SU-DHL-6 (cell line): ENCODE measurements around the gene OR9A4.

Experiments
- H2AFZ ChIP-seq: fragments of 200-600 bp; sonication (generic); 2 replicates; pipeline ENCODE4 v1.6.1; 2014; ENCODE audit warnings: low read depth, mild to moderate bottlenecking, moderate library complexity, mixed read lengths, antibody characterized with exemption, low read length; ENCODE audit not compliant: severe bottlenecking
- H3F3A ChIP-seq: fragments of 200-600 bp; shearing (Covaris generic); 2 replicates; pipeline ENCODE4 v1.6.0; 2016; ENCODE audit warnings: antibody characterized with exemption, mild to moderate bottlenecking; ENCODE audit not compliant: insufficient read depth
- H3K27ac ChIP-seq: fragments of 200-600 bp; sonication (generic); 2 replicates; pipeline ENCODE4 v1.5.1; 2016; ENCODE audit warnings: low read depth, mild to moderate bottlenecking, low read length, moderate library complexity, mixed read lengths
- H3K27me3 ChIP-seq: fragments of 200-600 bp; sonication (generic), shearing (Covaris generic); 2 replicates; pipeline ENCODE4 v1.6.0; 2014; ENCODE audit warnings: mild to moderate bottlenecking, low read length
- H3K36me3 ChIP-seq: fragments of 200-600 bp; sonication (generic); 2 replicates; pipeline ENCODE4 v1.6.1; 2014; ENCODE audit warnings: mild to moderate bottlenecking, low read length, mixed read lengths
- H3K4me2 ChIP-seq: fragments of 300-600, 200-600 bp; shearing (Covaris generic), sonication (generic); 2 replicates; pipeline ENCODE4 v1.6.0; 2014; ENCODE audit warnings: low read length, low read depth, mild to moderate bottlenecking; ENCODE audit not compliant: poor library complexity, severe bottlenecking
- H3K4me3 ChIP-seq: fragments of 200-600 bp; sonication (generic); 2 replicates; pipeline ENCODE4 v1.5.1; 2014; ENCODE audit warnings: antibody characterized with exemption, low read length, mild to moderate bottlenecking, mixed read lengths; ENCODE audit not compliant: insufficient read depth, poor library complexity, severe bottlenecking
- H3K79me2 ChIP-seq: fragments of 200-600 bp; sonication (generic); 2 replicates; pipeline ENCODE4 v1.6.1; 2014; ENCODE audit warnings: mild to moderate bottlenecking, low read length, moderate library complexity; ENCODE audit not compliant: insufficient read depth
- H3K9ac ChIP-seq: fragments of 200-600 bp; sonication (generic); 2 replicates; pipeline ENCODE4 v1.7.0; 2014; ENCODE audit warnings: mild to moderate bottlenecking, low read length
- H3K9me2 ChIP-seq: fragments of 200-600 bp; sonication (generic); replicated peaks from 2 replicates; pipeline ENCODE4 v1.6.1; 2014; ENCODE audit warnings: low read length; ENCODE audit not compliant: insufficient read depth
- H3K9me3 ChIP-seq: fragments of 200-600 bp; sonication (generic); 2 replicates; pipeline ENCODE4 v1.6.1; 2014; ENCODE audit warnings: low read length, mixed read lengths; ENCODE audit not compliant: insufficient read depth
- H4K20me1 ChIP-seq: fragments of 200-600 bp; sonication (generic); 2 replicates; pipeline ENCODE4 v1.6.1; 2014; ENCODE audit warnings: low read depth, mild to moderate bottlenecking, antibody characterized with exemption, low read length, moderate library complexity, mixed read lengths
- CTCF ChIP-seq: fragments of 200-600 bp; sonication (generic); IDR thresholded peaks from one replicate; pipeline ENCODE4 v1.5.1; 2017; ENCODE audit warnings: antibody characterized with exemption, mild to moderate bottlenecking, low read length, moderate library complexity; ENCODE audit not compliant: insufficient read depth, poor library complexity, severe bottlenecking
- EZH2phosphoT487 ChIP-seq: fragments of 200-600 bp; sonication (generic), shearing (Covaris generic); conservative IDR thresholded peaks from 2 replicates; pipeline ENCODE4 v1.6.1; 2018; ENCODE audit warnings: mild to moderate bottlenecking, antibody characterized with exemption, low read length, moderate library complexity, mixed read lengths

OR9A4 gene

GRCh38 chr7:141941075-141941474, 24.9 kb downstream of the OR9A4 start:
- Histone ChIP-seq H2AFZ (no peak overlapping the region), H3F3A (no peaks in the 10 kb centered on the region), H3K4me2 (no peak overlapping the region), H3K79me2 (no peaks in the 10 kb centered on the region), H3K27me3 (no peaks in the 10 kb centered on the region), H3K9me3 (no peaks in the 10 kb centered on the region), H3K36me3 (no peaks in the 10 kb centered on the region), H3K27ac (no peak overlapping the region), H3K9me2 (no peaks in the 10 kb centered on the region), H3K4me3 (no peak overlapping the region), H3K9ac (no peak overlapping the region), H4K20me1 (no peaks in the 10 kb centered on the region)
- no peak for TF ChIP-seq CTCF
- no peak for TF ChIP-seq EZH2phosphoT487

DNA sequence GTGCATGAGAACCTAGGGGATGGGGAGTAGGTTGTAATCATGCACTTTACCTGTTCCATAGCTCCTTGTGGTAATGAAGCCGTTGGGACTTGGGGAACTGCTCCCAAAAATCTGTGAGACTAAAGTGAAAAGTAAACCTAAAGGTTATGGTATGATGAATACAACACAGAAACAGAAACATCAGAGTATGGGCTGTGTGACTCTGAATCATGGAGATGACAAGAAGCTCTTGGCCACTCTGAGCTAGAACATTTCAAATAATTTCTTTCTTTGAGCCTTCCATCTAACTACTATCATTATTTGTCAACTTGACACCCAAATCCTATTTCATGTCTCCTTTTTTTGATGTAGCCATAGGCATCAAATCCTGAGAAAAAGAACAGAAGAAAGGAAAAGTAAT, 27.6 kb downstream of the OR9A4 start:
- H3K79me2 ChIP-seq: no peaks in the 10 kb centered on the region
- TF ChIP-seq CTCF (no peak), EZH2phosphoT487 (no peak)
- H3K4me3 ChIP-seq: no peak overlapping the region
- no peak overlapping the region for H3K27ac ChIP-seq
- no peaks in the 10 kb centered on the region for H3K27me3 ChIP-seq
- H3K9ac ChIP-seq: no peak overlapping the region
- H3K36me3 ChIP-seq: no peaks in the 10 kb centered on the region
- H3F3A ChIP-seq: no peaks in the 10 kb centered on the region
- no peak overlapping the region for H2AFZ ChIP-seq
- no peaks in the 10 kb centered on the region for H4K20me1 ChIP-seq
- no peaks in the 10 kb centered on the region for H3K9me2 ChIP-seq
- H3K9me3 ChIP-seq: no peaks in the 10 kb centered on the region
- no peak overlapping the region for H3K4me2 ChIP-seq

- Histone ChIP-seq H3K36me3 (no peaks in the 10 kb centered on the region), H2AFZ (no peak overlapping the region), H3F3A (no peaks in the 10 kb centered on the region), H3K4me2 (no peak overlapping the region), H3K9ac (no peak overlapping the region), H4K20me1 (no peaks in the 10 kb centered on the region), H3K79me2 (no peaks in the 10 kb centered on the region), H3K9me2 (no peaks in the 10 kb centered on the region), H3K27me3 (no peaks in the 10 kb centered on the region), H3K9me3 (no peaks in the 10 kb centered on the region), H3K27ac (no peak overlapping the region), H3K4me3 (no peak overlapping the region)
- TF ChIP-seq EZH2phosphoT487: no peak
- no peak for TF ChIP-seq CTCF
Observed at GRCh38 chr7:141944811-141945210, 28.6 kb downstream of the OR9A4 start.

- Histone ChIP-seq H3F3A (no peaks in the 10 kb centered on the region), H3K9me2 (no peaks in the 10 kb centered on the region), H3K4me2 (no peak overlapping the region), H3K9ac (no peak overlapping the region), H3K27me3 (no peaks in the 10 kb centered on the region), H2AFZ (no peak overlapping the region), H3K4me3 (no peak overlapping the region), H3K9me3 (no peaks in the 10 kb centered on the region), H4K20me1 (no peaks in the 10 kb centered on the region), H3K36me3 (no peaks in the 10 kb centered on the region), H3K27ac (no peak overlapping the region), H3K79me2 (no peaks in the 10 kb centered on the region)
- TF ChIP-seq CTCF: no peak
- no peak for TF ChIP-seq EZH2phosphoT487
Observed at GRCh38 chr7:141945356-141945755, 29.2 kb downstream of the OR9A4 start.
